Neural progenitor cell (in vitro differentiated cells): ENCODE measurements around the gene SLC38A10. TPM values are rescaled to one million over a fixed set of nuclear protein-coding genes. Genes with fewer than 3 reads are reported as not detected.

Source experiments
- DNase-seq: peaks from one replicate; pipeline ENCODE4 v3.0.0-alpha.2; 2016; ENCODE audit warnings: low spot score
- H2AFZ ChIP-seq: fragments of 200-600 bp; sonication (generic); replicated peaks from 2 replicates; pipeline ENCODE4 v1.6.1; 2016; ENCODE audit warnings: antibody characterized with exemption
- H3F3A ChIP-seq: fragments of 200-600 bp; sonication (generic); 2 replicates; pipeline ENCODE4 v1.6.1; 2016; ENCODE audit warnings: antibody characterized with exemption, low read depth
- H3K27ac ChIP-seq: fragments of 200-600 bp; sonication (generic); 2 replicates; pipeline ENCODE4 v1.5.1; 2016; ENCODE audit warnings: mild to moderate bottlenecking
- H3K27me3 ChIP-seq: fragments of 200-600 bp; sonication (generic); 2 replicates; pipeline ENCODE4 v1.6.1; 2016; ENCODE audit warnings: mild to moderate bottlenecking, moderate library complexity
- H3K36me3 ChIP-seq: fragments of 200-600 bp; sonication (generic); 2 replicates; pipeline ENCODE4 v1.5.1; 2016
- H3K4me1 ChIP-seq: fragments of 200-600 bp; sonication (generic); 2 replicates; pipeline ENCODE4 v1.6.1; 2016; ENCODE audit warnings: mixed run types
- H3K4me2 ChIP-seq: fragments of 200-600 bp; sonication (generic); 2 replicates; pipeline ENCODE4 v1.6.1; 2016
- H3K4me3 ChIP-seq: fragments of 200-600 bp; sonication (generic); 2 replicates; pipeline ENCODE4 v1.5.1; 2016
- H3K79me2 ChIP-seq: fragments of 200-600 bp; sonication (generic); 2 replicates; pipeline ENCODE4 v1.6.1; 2016; ENCODE audit warnings: low read depth
- H3K9ac ChIP-seq: fragments of 200-600 bp; sonication (generic); 2 replicates; pipeline ENCODE4 v1.6.1; 2016
- H3K9me3 ChIP-seq: fragments of 200-600 bp; sonication (generic); 2 replicates; pipeline ENCODE4 v1.5.1; 2016; ENCODE audit warnings: low read depth
- H4K20me1 ChIP-seq: fragments of 200-600 bp; sonication (generic); 2 replicates; pipeline ENCODE4 v1.6.1; 2016; ENCODE audit warnings: low read depth
- H3K27ac Mint-ChIP-seq: 3 replicates; pipeline ENCODE4 v1.8.0; 2021; ENCODE audit warnings: mixed read lengths
- H3K27me3 Mint-ChIP-seq: 2 replicates; pipeline ENCODE4 v1.8.0; 2022; ENCODE audit warnings: low read depth, mild to moderate bottlenecking, inconsistent platforms, moderate library complexity, mixed read lengths; ENCODE audit not compliant: insufficient read depth
- H3K36me3 Mint-ChIP-seq: 3 replicates; pipeline ENCODE4 v1.8.0; 2021; ENCODE audit warnings: mixed read lengths
- H3K4me1 Mint-ChIP-seq: 3 replicates; pipeline ENCODE4 v1.8.0; 2021; ENCODE audit warnings: mixed read lengths
- H3K4me3 Mint-ChIP-seq: 3 replicates; pipeline ENCODE4 v1.8.0; 2021; ENCODE audit warnings: mild to moderate bottlenecking, moderate library complexity, mixed read lengths
- H3K9me3 Mint-ChIP-seq: 3 replicates; pipeline ENCODE4 v1.8.0; 2020; ENCODE audit warnings: mixed read lengths
- CTCF ChIP-seq: fragments of 200-600 bp; sonication (generic); IDR thresholded peaks from 2 replicates; pipeline ENCODE4 v1.5.1; 2017; ENCODE audit warnings: antibody characterized with exemption, mild to moderate bottlenecking
- EZH2 ChIP-seq: fragments of 200-600 bp; sonication (generic); IDR thresholded peaks from 2 replicates; pipeline ENCODE4 v1.6.1; 2017; ENCODE audit warnings: antibody characterized with exemption, mild to moderate bottlenecking, moderate library complexity
- EZH2phosphoT487 ChIP-seq: fragments of 200-600 bp; sonication (generic); IDR thresholded peaks from 2 replicates; pipeline ENCODE4 v1.6.1; 2017; ENCODE audit warnings: antibody characterized with exemption
- total RNA-seq: library from RNA; depleted of rRNA; stranded (reverse); fragments of >200 nt; gene quantifications from 2 replicates; pipeline ENCODE4 v1.2.3, GENCODE V29; 2015; ENCODE audit warnings: low replicate concordance

The SLC38A10 gene
- total RNA-seq, 1 donor from 2014 or later: 8.3 TPM

GRCh38 chr17:81260171-81260570 is 34.9 kb downstream of the SLC38A10 start:
- Mint-ChIP-seq H3K4me3 (no peak overlapping the region), H3K27me3 (no peaks in the 10 kb centered on the region), H3K36me3 (peaks cover 5% of the 10 kb centered on the region), H3K4me1 (peaks cover 8% of the 10 kb centered on the region), H3K27ac (no peak overlapping the region), H3K9me3 (no peaks in the 10 kb centered on the region)
- Histone ChIP-seq H3K4me3 (no peak overlapping the region), H3F3A (peaks cover 6% of the 10 kb centered on the region), H3K4me1 (peaks cover 2% of the 10 kb centered on the region), H3K27me3 (no peaks in the 10 kb centered on the region), H3K9me3 (no peaks in the 10 kb centered on the region), H2AFZ (no peak overlapping the region), H3K9ac (no peak overlapping the region), H3K36me3 (no peaks in the 10 kb centered on the region), H3K4me2 (no peak overlapping the region), H3K27ac (no peak overlapping the region), H3K79me2 (no peaks in the 10 kb centered on the region), H4K20me1 (peaks cover 5% of the 10 kb centered on the region)
- DNase-seq: no peak
- TF ChIP-seq CTCF (no peak), EZH2phosphoT487 (no peak)

DNA sequence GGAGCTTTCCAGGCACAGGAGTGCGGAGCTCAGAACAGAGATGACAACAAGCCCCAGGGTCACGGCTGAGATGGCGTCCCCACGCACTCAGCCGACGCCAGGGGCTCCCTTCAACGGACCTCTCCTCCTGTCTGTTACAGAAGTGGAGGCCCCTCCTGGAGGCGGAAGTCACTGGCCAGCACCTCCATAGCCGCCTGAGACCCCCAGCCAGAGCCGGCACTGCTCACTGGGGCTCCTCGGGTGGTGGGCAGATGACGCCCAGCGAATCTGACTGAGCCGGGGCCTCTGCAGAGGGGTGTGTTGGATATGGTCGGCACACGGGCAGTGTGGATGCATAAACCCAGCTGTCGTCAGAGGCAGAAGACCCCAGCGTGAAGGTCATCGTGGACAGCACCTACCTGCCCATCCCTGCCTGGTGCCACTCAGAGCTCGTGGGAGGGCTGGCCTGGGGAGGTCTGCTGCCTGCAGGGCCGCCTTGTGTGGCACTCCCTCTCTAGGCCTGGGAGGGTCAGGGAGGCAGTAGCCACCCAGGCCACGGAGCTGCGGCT is 36.0 kb downstream of the SLC38A10 start:
- H3K9me3 Mint-ChIP-seq: no peaks in the 10 kb centered on the region

DNA sequence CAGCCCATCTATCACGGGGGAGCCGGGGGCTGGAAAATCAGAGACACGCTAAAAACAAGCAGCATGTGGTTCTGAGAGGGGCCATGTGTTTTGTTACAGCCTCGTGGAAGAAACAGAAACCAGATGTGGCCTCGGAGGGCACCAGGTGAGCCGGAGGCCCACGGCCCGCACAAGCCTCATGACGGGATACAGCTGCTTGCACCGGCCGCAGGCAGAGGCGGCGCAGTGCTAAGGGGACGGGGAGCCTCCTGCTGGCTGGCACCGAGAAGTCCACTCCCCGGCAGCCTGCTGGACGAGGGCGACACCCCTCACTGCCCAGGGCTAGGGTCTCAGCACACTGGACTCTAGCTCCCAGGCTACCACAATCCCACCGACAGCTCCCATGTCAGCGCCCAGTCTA is 36.8 kb downstream of the SLC38A10 start:
- Mint-ChIP-seq H3K36me3 (peaks cover 10% of the 10 kb centered on the region), H3K4me3 (no peak overlapping the region), H3K27me3 (peaks cover 6% of the 10 kb centered on the region), H3K9me3 (no peaks in the 10 kb centered on the region), H3K4me1 (peaks cover 24% of the 10 kb centered on the region), H3K27ac (no peak overlapping the region)
- no peaks in the 10 kb centered on the region for H3K36me3 ChIP-seq
- H3K4me3 ChIP-seq: no peak overlapping the region
- H4K20me1 ChIP-seq: peaks cover 16% of the 10 kb centered on the region
- no peaks in the 10 kb centered on the region for H3K9me3 ChIP-seq
- H3K4me2 ChIP-seq: no peak overlapping the region
- H3K79me2 ChIP-seq: no peaks in the 10 kb centered on the region
- H3F3A ChIP-seq: peaks cover 17% of the 10 kb centered on the region
- H2AFZ ChIP-seq: no peak overlapping the region
- no peak overlapping the region for H3K27ac ChIP-seq
- H3K27me3 ChIP-seq: no peaks in the 10 kb centered on the region
- TF ChIP-seq CTCF (peak; percentile 38), EZH2phosphoT487 (no peak)
- peaks cover 5% of the 10 kb centered on the region for H3K4me1 ChIP-seq
- DNase-seq: peak; percentile 57
- H3K9ac ChIP-seq: no peak overlapping the region

More for the DNA sequence above, 36.0 kb downstream of the SLC38A10 start:
- Histone ChIP-seq H3K4me1 (peaks cover 5% of the 10 kb centered on the region), H3K79me2 (no peaks in the 10 kb centered on the region), H3K36me3 (no peaks in the 10 kb centered on the region), H2AFZ (no peak overlapping the region), H3F3A (peaks cover 13% of the 10 kb centered on the region), H3K27me3 (no peaks in the 10 kb centered on the region), H3K9me3 (no peaks in the 10 kb centered on the region), H3K9ac (no peak overlapping the region), H3K27ac (no peak overlapping the region), H3K4me3 (no peak overlapping the region), H4K20me1 (peaks cover 10% of the 10 kb centered on the region), H3K4me2 (no peak overlapping the region)
- TF ChIP-seq EZH2phosphoT487: no peak
- TF ChIP-seq EZH2: no peak
- no peak for TF ChIP-seq CTCF
- Mint-ChIP-seq H3K36me3 (peaks cover 5% of the 10 kb centered on the region), H3K27me3 (no peaks in the 10 kb centered on the region), H3K4me1 (peaks cover 16% of the 10 kb centered on the region), H3K27ac (no peak overlapping the region), H3K4me3 (no peak overlapping the region)
- DNase-seq: no peak
